ENCODE results near the gene OR13C3.
"Not testable (repeated sequence)": the region's sequence is repeated elsewhere in the genome, so short reads cannot be mapped to it uniquely, and the experiment has no call there.

OR13C3 gene

GRCh38 chr9:104539275-104539674, 2.6 kb upstream of the OR13C3 start:
- Histone ChIP-seq H3K9ac (ENCODE audit: low read depth, low read length) (no peak overlapping the region), H3K27me3 (ENCODE audit: control insufficient read depth, insufficient read depth, low read length) (no peaks in the 10 kb centered on the region), H3K4me3 (ENCODE audit: low read depth, low read length) (no peak overlapping the region), H3K4me1 (ENCODE audit: control insufficient read depth, insufficient read depth, low read length) (no peaks in the 10 kb centered on the region), H3K9me3 (ENCODE audit: control insufficient read depth, insufficient read depth, low read length) (no peaks in the 10 kb centered on the region), H3K27ac (ENCODE audit: low read depth, low read length) (no peak overlapping the region), H3K36me3 (ENCODE audit: control insufficient read depth, insufficient read depth, low read length) (no peaks in the 10 kb centered on the region)

- Histone ChIP-seq H3K36me3 (ENCODE audit: control insufficient read depth, insufficient read depth, low read length) (no peaks in the 10 kb centered on the region), H3K4me3 (ENCODE audit: low read depth, low read length) (no peak within 1 kb of the TSS), H3K27me3 (ENCODE audit: control insufficient read depth, insufficient read depth, low read length) (no peaks in the 10 kb centered on the region), H3K4me1 (ENCODE audit: control insufficient read depth, insufficient read depth, low read length) (0 out of 2 replicates have a peak, but pooled peaks cover under 1% of the 10 kb centered on the region), H3K27ac (ENCODE audit: low read depth, low read length) (no peak within 1 kb of the TSS), H3K9me3 (ENCODE audit: control insufficient read depth, insufficient read depth, low read length) (peaks cover 4% of the 10 kb centered on the region; the same call in 1 of the 2 replicates), H3K9ac (ENCODE audit: low read depth, low read length) (no peak within 1 kb of the TSS)
Measured at GRCh38 chr9:104527109-104527508, 9.5 kb downstream of the OR13C3 start, which contains the start of gene OR13C4. Gene OR13C4 (minus strand): TSS chr9:104527209. CDS start chr9:104527209, 0 bp downstream.

GRCh38 chr9:104520241-104520640, 16.4 kb downstream of the OR13C3 start:
- H3K9ac ChIP-seq (ENCODE audit: low read depth, low read length); H3K27me3 ChIP-seq (ENCODE audit: control insufficient read depth, insufficient read depth, low read length); H3K36me3 ChIP-seq (ENCODE audit: control insufficient read depth, insufficient read depth, low read length); H3K4me3 ChIP-seq (ENCODE audit: low read depth, low read length); H3K4me1 ChIP-seq (ENCODE audit: control insufficient read depth, insufficient read depth, low read length); H3K27ac ChIP-seq (ENCODE audit: low read depth, low read length); H3K9me3 ChIP-seq (ENCODE audit: control insufficient read depth, insufficient read depth, low read length): not testable (repeated sequence)

- H3K4me1 ChIP-seq (ENCODE audit: control insufficient read depth, insufficient read depth, low read length), result no peaks in the 10 kb centered on the region
- H3K27ac ChIP-seq (ENCODE audit: low read depth, low read length), result no peak overlapping the region
- H3K27me3 ChIP-seq (ENCODE audit: control insufficient read depth, insufficient read depth, low read length), result no peaks in the 10 kb centered on the region
- no peaks in the 10 kb centered on the region for H3K9me3 ChIP-seq (ENCODE audit: control insufficient read depth, insufficient read depth, low read length)
- no peaks in the 10 kb centered on the region for H3K36me3 ChIP-seq (ENCODE audit: control insufficient read depth, insufficient read depth, low read length)
- no peak overlapping the region for H3K4me3 ChIP-seq (ENCODE audit: low read depth, low read length)
- H3K9ac ChIP-seq (ENCODE audit: low read depth, low read length), result no peak overlapping the region
Measured at GRCh38 chr9:104514901-104515300, 21.8 kb downstream of the OR13C3 start.

- no peaks in the 10 kb centered on the region for H3K9me3 ChIP-seq (ENCODE audit: control insufficient read depth, insufficient read depth, low read length)
- H3K9ac ChIP-seq (ENCODE audit: low read depth, low read length), result no peak overlapping the region
- H3K36me3 ChIP-seq (ENCODE audit: control insufficient read depth, insufficient read depth, low read length), result no peaks in the 10 kb centered on the region
- no peaks in the 10 kb centered on the region for H3K4me1 ChIP-seq (ENCODE audit: control insufficient read depth, insufficient read depth, low read length)
- no peaks in the 10 kb centered on the region for H3K27me3 ChIP-seq (ENCODE audit: control insufficient read depth, insufficient read depth, low read length)
- no peak overlapping the region for H3K4me3 ChIP-seq (ENCODE audit: low read depth, low read length)
- H3K27ac ChIP-seq (ENCODE audit: low read depth, low read length), result no peak overlapping the region
Measured at GRCh38 chr9:104506565-104506964, 30.1 kb downstream of the OR13C3 start.

- Histone ChIP-seq H3K9me3 (ENCODE audit: control insufficient read depth, insufficient read depth, low read length) (no peaks in the 10 kb centered on the region), H3K27me3 (ENCODE audit: control insufficient read depth, insufficient read depth, low read length) (no peaks in the 10 kb centered on the region), H3K4me1 (ENCODE audit: control insufficient read depth, insufficient read depth, low read length) (no peaks in the 10 kb centered on the region), H3K4me3 (ENCODE audit: low read depth, low read length) (no peak within 1 kb of the TSS), H3K36me3 (ENCODE audit: control insufficient read depth, insufficient read depth, low read length) (no peaks in the 10 kb centered on the region), H3K9ac (ENCODE audit: low read depth, low read length) (no peak within 1 kb of the TSS), H3K27ac (ENCODE audit: low read depth, low read length) (no peak within 1 kb of the TSS)
Measured at GRCh38 chr9:104503963-104504362, 32.7 kb downstream of the OR13C3 start, which contains the start of gene OR13F1. Gene OR13F1 (plus strand): TSS chr9:104504263. CDS start chr9:104504263, 0 bp downstream.

- no peak overlapping the region for H3K27ac ChIP-seq (ENCODE audit: low read depth, low read length)
- H3K4me1 ChIP-seq (ENCODE audit: control insufficient read depth, insufficient read depth, low read length), result no peaks in the 10 kb centered on the region
- no peak overlapping the region for H3K4me3 ChIP-seq (ENCODE audit: low read depth, low read length)
- H3K36me3 ChIP-seq (ENCODE audit: control insufficient read depth, insufficient read depth, low read length), result no peaks in the 10 kb centered on the region
- H3K9me3 ChIP-seq (ENCODE audit: control insufficient read depth, insufficient read depth, low read length), result no peaks in the 10 kb centered on the region
- H3K27me3 ChIP-seq (ENCODE audit: control insufficient read depth, insufficient read depth, low read length), result no peaks in the 10 kb centered on the region
- H3K9ac ChIP-seq (ENCODE audit: low read depth, low read length), result no peak overlapping the region
Measured at GRCh38 chr9:104503440-104503839, 33.2 kb downstream of the OR13C3 start.

GRCh38 chr9:104494808-104495207, 41.8 kb downstream of the OR13C3 start:
- Histone ChIP-seq H3K4me3 (ENCODE audit: low read depth, low read length) (no peak overlapping the region), H3K9me3 (ENCODE audit: control insufficient read depth, insufficient read depth, low read length) (no peaks in the 10 kb centered on the region; the same call in 1 of the 2 replicates), H3K36me3 (ENCODE audit: control insufficient read depth, insufficient read depth, low read length) (no peaks in the 10 kb centered on the region), H3K4me1 (ENCODE audit: control insufficient read depth, insufficient read depth, low read length) (no peaks in the 10 kb centered on the region), H3K27me3 (ENCODE audit: control insufficient read depth, insufficient read depth, low read length) (no peaks in the 10 kb centered on the region), H3K27ac (ENCODE audit: low read depth, low read length) (no peak overlapping the region), H3K9ac (ENCODE audit: low read depth, low read length) (no peak overlapping the region)
